GM10847 (cell line): ENCODE data around the gene PRKRIP1.

Experiments
- POLR2A ChIP-seq: IDR thresholded peaks from 2 replicates; pipeline ENCODE4 v1.6.1; 2011; ENCODE audit not compliant: insufficient read length; ENCODE audit errors: extremely low read depth

PRKRIP1 gene

DNA sequence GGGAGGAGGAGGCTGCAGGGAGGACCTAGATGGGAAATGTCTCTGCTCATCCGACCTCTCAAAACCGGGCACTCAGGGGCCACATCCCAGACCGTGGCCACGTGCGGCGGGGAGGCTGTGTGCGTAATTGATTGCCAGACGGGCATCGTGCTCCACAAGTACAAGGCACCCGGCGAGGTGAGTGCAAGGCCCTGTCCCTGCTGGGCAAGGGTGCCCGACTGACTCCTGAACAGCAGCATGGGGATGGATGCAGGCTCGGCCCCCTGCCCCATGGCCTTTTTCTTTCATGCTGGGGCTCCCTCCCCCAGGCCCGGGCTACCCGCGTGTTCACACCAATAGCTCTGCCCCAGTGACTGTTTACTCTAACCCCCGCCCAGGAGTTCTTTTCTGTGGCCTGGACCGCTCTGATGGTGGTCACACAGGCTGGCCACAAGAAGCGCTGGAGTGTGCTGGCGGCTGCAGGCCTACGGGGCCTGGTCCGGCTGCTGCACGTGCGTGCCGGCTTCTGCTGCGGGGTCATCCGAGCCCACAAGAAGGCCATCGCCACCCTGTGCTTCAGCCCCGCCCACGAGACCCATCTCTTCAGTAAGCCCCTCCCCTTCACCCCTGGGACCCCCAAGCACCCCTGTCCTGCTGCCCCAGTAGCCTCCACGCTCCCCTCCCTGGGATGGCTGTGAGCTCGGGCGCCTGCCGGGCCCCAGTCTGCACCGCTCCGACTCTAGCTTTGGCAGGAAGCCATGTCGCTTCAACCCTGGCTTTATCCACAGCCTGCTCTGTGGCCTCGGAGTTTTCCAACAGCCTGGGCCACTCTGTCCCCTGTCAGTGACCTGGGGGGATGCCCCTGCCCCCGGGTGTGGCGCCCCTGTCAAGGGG, 72.6 kb downstream of the PRKRIP1 start:
- no peak for TF ChIP-seq POLR2A

DNA sequence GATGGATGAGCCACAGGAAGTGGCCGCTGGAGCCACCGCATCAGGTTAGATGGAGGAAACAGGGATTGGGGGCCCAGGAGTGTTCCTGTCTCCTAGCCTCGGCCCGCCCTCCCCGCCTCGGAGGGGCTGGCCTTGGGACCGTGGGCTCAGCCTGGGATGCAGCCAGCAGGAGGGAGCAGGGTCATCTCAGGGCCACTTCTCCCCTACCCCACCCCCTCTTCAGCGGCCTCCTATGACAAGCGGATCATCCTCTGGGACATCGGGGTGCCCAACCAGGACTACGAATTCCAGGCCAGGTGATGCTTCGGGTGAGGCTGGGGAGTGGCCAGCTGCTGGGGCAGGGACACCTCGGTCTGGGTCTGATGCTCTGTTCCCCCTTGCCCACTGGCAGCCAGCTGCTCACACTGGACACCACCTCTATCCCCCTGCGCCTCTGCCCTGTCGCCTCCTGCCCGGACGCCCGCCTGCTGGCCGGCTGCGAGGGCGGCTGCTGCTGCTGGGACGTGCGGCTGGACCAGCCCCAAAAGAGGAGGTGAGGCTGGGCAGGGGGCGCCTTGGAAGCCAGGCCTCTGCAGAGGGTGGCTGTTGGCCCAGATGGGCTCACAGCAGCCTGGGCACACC, 73.3 kb downstream of the PRKRIP1 start:
- TF ChIP-seq POLR2A: no peak

DNA sequence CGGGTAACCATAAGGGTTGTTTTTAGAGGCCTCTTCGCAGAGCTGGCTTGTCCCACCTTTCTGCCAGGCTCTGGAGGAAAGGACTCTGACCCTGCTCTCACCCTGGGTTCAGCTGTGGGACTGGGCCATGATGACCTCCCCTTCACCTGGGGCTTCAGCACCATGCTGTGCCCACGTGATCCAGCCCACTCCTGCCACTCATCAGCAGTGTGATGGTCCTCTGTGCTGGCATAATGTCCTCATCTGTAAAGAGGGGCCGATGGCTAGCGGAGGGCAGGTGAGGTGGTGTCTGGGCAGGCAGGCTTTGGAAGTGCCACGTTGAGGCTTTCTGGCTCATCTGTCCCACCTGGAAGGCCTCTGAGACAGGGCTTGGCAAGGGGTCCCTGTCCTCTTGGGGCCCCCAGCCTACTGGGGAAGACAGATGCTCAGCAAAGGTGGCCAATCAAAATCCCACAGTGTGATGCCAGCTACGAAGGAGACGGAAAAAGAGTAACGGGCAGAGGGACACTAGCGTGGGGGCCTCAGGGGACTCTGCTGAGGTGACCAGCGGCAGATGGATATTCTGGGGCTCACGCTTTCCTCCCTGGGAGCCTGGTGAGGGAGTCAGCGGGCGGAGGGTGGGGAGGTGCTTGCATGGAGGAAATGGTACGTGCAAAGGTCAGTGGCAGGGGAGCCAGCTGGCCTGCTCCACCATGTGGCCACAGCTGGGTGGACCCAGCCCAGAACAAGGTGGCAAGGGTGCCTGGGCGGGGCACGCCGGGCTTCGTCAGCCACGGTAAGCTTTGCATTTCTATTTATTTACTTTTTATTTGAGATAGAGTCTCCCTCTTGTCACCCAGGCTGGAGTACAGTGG, 74.0 kb downstream of the PRKRIP1 start:
- no peak for TF ChIP-seq POLR2A

DNA sequence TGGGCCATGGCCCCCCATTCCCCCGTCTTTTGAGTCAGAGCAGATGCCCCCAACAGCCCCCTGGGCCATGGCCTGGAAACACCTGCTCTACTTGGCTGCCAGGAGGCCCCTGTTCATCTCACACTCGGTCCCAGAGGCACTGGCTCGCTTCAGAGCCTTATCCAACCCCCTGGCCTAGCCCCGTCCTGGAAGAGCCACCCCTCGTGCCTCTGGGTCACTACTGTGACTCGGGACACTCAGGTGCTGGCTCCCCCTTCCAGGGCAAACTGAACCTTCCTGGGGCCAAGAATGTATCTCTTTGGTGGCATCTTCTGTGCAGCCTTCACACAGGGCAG, 75.6 kb downstream of the PRKRIP1 start:
- TF ChIP-seq POLR2A: no peak

DNA sequence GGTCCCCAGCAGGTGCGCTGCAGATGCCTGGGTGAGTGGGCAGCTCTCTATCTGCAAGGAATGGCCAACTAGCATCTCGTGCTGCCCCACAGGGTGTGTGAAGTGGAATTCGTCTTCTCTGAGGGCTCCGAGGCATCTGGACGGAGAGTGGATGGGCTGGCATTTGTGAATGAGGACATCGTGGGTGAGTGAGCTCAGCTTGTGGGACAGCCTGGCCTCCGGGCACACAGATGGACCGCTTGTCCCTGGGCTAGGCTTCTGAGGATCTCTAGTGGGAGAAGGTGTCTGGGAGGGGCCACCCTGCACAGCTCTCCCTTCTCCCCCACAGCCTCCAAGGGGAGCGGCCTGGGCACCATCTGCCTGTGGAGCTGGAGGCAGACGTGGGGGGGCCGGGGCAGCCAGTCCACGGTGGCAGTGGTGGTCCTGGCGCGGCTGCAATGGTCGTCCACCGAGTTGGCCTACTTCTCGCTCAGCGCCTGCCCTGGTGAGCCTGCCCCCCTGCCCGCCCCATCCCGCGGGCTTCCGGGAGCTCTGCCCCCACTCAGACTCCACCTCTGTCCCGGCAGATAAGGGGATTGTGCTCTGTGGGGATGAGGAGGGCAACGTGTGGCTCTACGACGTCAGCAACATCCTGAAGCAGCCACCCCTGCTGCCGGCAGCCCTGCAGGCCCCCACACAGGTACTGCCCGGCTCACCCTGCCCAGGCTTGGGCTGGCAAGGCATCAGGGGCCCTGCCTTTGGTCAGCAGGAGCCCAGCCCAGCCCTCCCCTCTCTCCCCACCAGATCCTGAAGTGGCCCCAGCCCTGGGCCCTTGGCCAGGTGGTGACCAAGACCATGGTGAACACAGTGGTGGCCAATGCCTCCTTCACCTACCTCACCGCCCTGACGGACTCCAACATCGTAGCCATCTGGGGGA, 76.2 kb downstream of the PRKRIP1 start:
- no peak for TF ChIP-seq POLR2A

DNA sequence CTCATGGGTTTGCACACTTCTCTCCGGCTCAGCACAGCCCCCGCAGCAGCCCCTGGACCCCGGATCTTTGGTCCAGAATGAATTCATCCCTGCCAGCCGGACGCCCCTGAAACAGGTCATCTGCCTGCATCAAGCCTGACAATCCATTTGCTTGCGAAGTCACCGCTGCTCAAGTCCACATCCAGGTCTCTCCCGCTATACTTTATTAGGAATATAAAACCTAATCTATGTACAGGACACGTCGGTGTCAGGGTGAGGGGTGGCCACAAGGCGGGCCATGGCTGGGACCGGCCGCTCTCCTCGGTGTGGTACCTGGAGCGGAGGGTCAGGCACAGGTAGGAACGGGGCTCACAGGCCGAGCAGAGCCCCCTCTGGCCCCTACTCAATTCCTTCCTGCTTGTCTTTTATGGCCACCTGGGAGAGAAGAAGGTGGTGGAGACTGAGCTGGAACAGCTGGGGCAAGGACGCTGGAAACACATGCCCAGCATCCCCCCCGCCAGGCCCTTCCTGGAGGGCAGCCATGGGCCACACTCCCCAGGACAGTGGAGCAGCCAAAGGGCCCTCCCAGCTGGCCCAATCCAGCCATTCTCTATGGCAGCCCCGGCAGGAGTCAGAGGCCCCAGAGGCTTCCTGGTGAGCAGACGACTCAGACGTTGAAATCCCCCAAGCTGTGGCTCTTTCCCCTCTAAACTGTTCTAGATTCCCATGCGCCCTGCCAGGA, 77.3 kb downstream of the PRKRIP1 start:
- no peak for TF ChIP-seq POLR2A
